GM21515 (cell line): Measurements from ENCODE around the gene TNNC1.

Experiments used
- ATAC-seq: cut with Tn5 transposase; IDR thresholded peaks from one replicate; pipeline ENCODE4 v1.9.1; 2021; ENCODE audit not compliant: unreplicated experiment

Gene TNNC1

GRCh38 chr3:52484680-52485461 is 31.0 kb upstream of the TNNC1 start:
- no peak for ATAC-seq

GRCh38 chr3:52483577-52484381 is 29.9 kb upstream of the TNNC1 start:
- no peak for ATAC-seq

GRCh38 chr3:52483081-52483480 is 29.2 kb upstream of the TNNC1 start:
- ATAC-seq: no peak

- ATAC-seq: no peak
Measured at GRCh38 chr3:52481819-52482521, 28.1 kb upstream of the TNNC1 start.

- ATAC-seq: no peak
Measured at GRCh38 chr3:52480768-52481715, 27.2 kb upstream of the TNNC1 start.

GRCh38 chr3:52479877-52480575 is 26.2 kb upstream of the TNNC1 start:
- ATAC-seq: no peak

- ATAC-seq: no peak
Measured at GRCh38 chr3:52479037-52479876, 25.4 kb upstream of the TNNC1 start.

GRCh38 chr3:52477796-52478095 is 23.9 kb upstream of the TNNC1 start:
- ATAC-seq: no peak

- no peak for ATAC-seq
Measured at GRCh38 chr3:52477076-52477795, 23.4 kb upstream of the TNNC1 start.

- ATAC-seq: no peak
Measured at GRCh38 chr3:52473026-52473425, 19.2 kb upstream of the TNNC1 start.

- no peak for ATAC-seq
Measured at GRCh38 chr3:52472239-52473000, 18.6 kb upstream of the TNNC1 start.

GRCh38 chr3:52471371-52472238 is 17.8 kb upstream of the TNNC1 start:
- no peak for ATAC-seq

GRCh38 chr3:52470920-52471319 is 17.1 kb upstream of the TNNC1 start:
- no peak for ATAC-seq

GRCh38 chr3:52469001-52469400 is 15.2 kb upstream of the TNNC1 start:
- ATAC-seq: no peak

- no peak for ATAC-seq
Measured at GRCh38 chr3:52468336-52468735, 14.5 kb upstream of the TNNC1 start.

- no peak for ATAC-seq
Measured at GRCh38 chr3:52463416-52463815, 9.6 kb upstream of the TNNC1 start.

- ATAC-seq: no peak
Measured at GRCh38 chr3:52461874-52462273, 8.0 kb upstream of the TNNC1 start.
